ES-I3 (cell line): ENCODE measurements around the gene SNX32.

Experiments used
- H3K36me3 ChIP-seq: 2 replicates; pipeline ENCODE4 v1.6.1; 2013; ENCODE audit warnings: mild to moderate bottlenecking, low read length, control low read depth, moderate library complexity; ENCODE audit not compliant: insufficient read depth
- H3K4me1 ChIP-seq: 2 replicates; pipeline ENCODE4 v1.6.1; 2013; ENCODE audit warnings: mild to moderate bottlenecking, control low read depth, low read length; ENCODE audit not compliant: insufficient read depth
- H3K9ac ChIP-seq: 2 replicates; pipeline ENCODE4 v1.6.1; 2013; ENCODE audit warnings: low read depth, mild to moderate bottlenecking, low read length, moderate library complexity
- H3K9me3 ChIP-seq: 2 replicates; pipeline ENCODE4 v1.6.1; 2013; ENCODE audit warnings: mild to moderate bottlenecking, low read length, moderate library complexity; ENCODE audit not compliant: control insufficient read depth, insufficient read depth

The SNX32 gene

DNA sequence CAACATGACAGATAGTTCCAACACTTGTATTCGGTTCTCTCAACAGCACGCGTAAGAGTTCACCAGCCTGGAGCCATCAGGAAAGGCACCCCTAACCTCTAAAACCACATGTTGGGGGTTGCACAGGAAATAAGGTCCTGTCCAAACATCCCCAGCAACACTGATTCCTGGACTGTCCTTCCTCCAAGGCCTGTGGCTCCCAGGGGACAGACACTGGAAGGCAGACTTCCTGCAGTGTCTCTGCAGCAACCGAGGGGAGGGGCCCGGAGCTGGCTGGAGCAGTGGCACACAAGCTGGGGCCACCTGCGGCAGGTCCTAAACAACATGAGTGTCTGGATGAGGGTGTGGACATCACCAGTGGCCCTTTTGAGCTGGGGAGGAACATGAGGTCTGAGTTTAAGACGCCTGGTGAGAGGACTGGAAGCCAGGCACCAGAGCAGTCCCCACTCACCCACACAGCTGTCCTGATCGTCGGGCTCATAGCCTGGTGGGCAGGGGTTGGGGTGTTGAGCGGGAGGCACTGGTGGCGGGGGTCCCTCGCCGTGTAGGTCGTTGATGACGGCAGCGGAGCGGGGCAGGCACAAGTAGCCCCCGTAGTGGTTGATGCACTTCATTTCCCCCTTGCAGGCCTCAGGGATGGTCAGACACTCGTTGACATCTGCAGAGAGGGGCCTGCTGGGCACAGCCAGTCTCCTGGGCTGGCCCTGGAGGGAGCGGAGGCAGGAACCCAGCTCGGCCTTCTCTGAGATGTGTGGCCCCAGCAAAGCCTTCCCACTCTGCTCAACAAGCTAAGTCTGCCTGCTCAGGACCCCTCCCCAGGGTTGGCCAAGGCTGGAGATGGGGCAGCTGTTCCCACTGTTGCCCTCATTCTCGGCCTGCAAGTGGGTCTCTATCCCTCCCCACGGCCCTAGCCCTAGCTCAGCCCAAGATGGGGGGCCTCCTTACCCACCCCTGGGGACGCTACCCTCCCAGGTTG lies 37.2 kb downstream of the SNX32 start:
- H3K9ac ChIP-seq = no peak overlapping the region
- H3K4me1 ChIP-seq = no peaks in the 10 kb centered on the region
- H3K9me3 ChIP-seq = no peaks in the 10 kb centered on the region
- H3K36me3 ChIP-seq = peaks cover 6% of the 10 kb centered on the region; the same call in 1 of the 2 replicates

DNA sequence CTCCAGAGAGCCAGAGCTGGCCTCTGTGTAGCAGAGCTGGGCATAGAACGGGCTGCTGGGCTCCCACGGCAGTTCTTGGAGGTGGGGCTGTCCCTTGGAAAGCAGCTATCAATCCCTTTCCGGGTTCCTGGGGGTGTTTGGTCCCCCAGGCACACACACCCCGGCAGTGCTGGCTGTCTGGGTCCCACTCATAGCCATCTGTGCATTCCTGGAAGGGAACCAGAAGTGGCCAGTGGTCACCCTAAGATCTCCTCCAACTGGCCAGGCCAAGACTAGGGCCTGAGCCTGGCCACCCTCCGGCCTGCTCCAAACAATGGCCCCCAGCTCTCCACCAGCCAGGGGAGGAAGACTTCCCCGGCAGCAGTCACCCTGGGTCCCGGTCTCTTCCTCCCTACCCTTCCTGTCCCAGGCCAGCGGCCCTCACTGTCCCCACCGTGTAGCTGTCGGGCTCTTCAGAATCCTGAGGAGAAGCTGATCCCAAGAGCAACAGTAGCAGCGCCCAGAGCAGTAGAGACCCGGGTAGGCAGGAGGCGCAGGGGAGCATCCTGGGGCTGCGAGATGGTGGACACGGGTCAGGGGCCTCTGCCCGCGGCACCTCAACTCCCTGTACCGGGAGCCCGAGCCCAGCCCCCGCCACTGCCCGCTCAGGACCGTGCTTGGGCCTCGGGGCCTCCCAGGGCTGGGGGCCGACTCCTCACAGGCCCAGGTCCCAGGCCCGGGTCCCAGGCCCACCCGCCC lies 38.2 kb downstream of the SNX32 start:
- peak overlapping the region; percentile 30 for H3K9ac ChIP-seq
- H3K36me3 ChIP-seq = peaks cover 6% of the 10 kb centered on the region; the same call in 1 of the 2 replicates
- no peaks in the 10 kb centered on the region for H3K9me3 ChIP-seq
- no peaks in the 10 kb centered on the region for H3K4me1 ChIP-seq

GRCh38 chr11:65872586-65873317 lies 39.0 kb downstream of the SNX32 start, which contains the start of gene EFEMP2:
Gene EFEMP2, minus strand, starts transcription at chr11:65872800. Its CDS starts 446 bp downstream, at chr11:65872354.
- no peaks in the 10 kb centered on the region for H3K4me1 ChIP-seq
- no peaks in the 10 kb centered on the region for H3K9me3 ChIP-seq
- H3K9ac ChIP-seq = peak within 1 kb of the TSS; percentile 69
- peaks cover 6% of the 10 kb centered on the region; the same call in 1 of the 2 replicates for H3K36me3 ChIP-seq

- Histone ChIP-seq H3K9ac (peak overlapping the region; percentile 69; the same call in 1 of the 2 replicates), H3K4me1 (no peaks in the 10 kb centered on the region), H3K9me3 (no peaks in the 10 kb centered on the region), H3K36me3 (peaks cover 6% of the 10 kb centered on the region; the same call in 1 of the 2 replicates)
These were observed 39.8 kb downstream of the SNX32 start for GRCh38 chr11:65873318-65874156.

DNA sequence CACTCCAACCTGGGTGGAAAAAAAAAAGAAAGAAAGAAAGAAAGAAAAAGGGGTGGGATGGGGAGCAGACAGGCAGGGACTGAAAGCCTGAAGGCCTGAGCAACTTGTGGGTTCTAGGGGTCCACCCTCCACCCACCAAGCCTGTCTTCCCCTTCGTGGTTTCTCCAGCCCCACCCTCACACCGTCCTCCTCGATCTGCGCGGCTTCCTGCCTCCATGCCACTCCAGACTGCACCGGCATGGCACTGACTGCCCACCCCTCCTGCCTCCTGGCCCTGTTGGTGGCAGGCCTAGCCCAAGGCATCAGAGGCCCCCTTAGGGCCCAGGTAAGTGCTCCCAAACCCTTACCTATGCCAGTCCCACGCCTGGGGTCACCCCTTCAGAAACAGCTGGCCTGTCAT lies 45.9 kb downstream of the SNX32 start, which contains the start of gene CTSW:
Gene CTSW, plus strand, starts transcription at position 221 of the 400 bp plus-strand sequence. Its CDS starts 18 bp downstream, at position 239.
- no peak within 1 kb of the TSS for H3K9ac ChIP-seq
- no peaks in the 10 kb centered on the region for H3K9me3 ChIP-seq
- H3K4me1 ChIP-seq = peaks cover 3% of the 10 kb centered on the region; the same call in 1 of the 2 replicates
- peaks cover 11% of the 10 kb centered on the region for H3K36me3 ChIP-seq

DNA sequence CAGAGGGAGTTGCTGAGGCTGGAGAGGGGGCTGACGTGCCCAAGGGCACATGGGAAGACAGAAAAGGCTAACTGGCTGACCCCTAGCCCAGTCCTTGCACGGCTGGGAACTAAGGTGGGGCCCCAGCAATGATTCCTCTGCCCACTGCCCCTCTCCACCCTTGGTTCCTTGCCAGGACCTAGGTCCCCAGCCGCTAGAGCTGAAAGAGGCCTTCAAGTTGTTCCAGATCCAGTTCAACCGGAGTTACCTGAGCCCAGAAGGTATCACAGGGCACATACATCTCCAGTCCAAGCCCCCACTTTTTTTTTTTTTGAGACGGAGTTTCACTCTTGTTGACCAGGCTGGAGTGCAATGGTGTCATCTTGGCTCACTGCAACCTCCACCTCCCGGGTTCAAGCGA lies 46.3 kb downstream of the SNX32 start:
- H3K4me1 ChIP-seq = peaks cover 3% of the 10 kb centered on the region; the same call in 1 of the 2 replicates

DNA sequence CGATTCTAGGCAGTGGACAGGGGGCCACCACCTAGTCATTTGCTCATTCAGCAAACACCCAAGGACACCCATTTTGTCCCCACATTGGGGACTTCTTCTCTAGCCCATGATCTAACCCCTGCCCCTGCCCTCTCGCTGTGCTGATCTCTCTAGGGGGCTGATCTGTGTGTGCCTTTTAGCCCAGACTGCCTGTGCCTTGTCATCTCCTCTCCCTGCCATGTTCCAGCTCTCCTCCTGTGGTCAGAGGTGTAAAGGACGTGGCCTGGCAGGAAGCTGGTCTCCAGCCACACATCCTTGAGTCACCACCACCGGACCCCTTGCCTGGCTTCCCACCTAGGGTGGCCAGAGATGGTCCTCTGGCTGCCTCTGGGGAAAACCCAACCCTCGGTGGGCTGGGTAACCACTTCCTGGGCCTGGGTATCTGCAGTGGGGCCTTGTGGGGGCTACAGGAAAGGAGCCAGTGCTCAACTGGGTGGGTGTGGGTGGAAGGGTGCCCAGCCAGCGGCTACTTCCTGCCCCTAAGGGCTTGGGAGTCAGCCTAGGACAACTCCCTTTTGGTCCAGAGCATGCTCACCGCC lies 47.2 kb downstream of the SNX32 start:
- peaks cover 3% of the 10 kb centered on the region; the same call in 1 of the 2 replicates for H3K4me1 ChIP-seq
- H3K9me3 ChIP-seq = no peaks in the 10 kb centered on the region
- H3K9ac ChIP-seq = no peak overlapping the region
- H3K36me3 ChIP-seq = peaks cover 19% of the 10 kb centered on the region

More for the DNA sequence above, 46.3 kb downstream of the SNX32 start:
- Histone ChIP-seq H3K9ac (no peak overlapping the region), H3K36me3 (peaks cover 15% of the 10 kb centered on the region), H3K9me3 (no peaks in the 10 kb centered on the region)

DNA sequence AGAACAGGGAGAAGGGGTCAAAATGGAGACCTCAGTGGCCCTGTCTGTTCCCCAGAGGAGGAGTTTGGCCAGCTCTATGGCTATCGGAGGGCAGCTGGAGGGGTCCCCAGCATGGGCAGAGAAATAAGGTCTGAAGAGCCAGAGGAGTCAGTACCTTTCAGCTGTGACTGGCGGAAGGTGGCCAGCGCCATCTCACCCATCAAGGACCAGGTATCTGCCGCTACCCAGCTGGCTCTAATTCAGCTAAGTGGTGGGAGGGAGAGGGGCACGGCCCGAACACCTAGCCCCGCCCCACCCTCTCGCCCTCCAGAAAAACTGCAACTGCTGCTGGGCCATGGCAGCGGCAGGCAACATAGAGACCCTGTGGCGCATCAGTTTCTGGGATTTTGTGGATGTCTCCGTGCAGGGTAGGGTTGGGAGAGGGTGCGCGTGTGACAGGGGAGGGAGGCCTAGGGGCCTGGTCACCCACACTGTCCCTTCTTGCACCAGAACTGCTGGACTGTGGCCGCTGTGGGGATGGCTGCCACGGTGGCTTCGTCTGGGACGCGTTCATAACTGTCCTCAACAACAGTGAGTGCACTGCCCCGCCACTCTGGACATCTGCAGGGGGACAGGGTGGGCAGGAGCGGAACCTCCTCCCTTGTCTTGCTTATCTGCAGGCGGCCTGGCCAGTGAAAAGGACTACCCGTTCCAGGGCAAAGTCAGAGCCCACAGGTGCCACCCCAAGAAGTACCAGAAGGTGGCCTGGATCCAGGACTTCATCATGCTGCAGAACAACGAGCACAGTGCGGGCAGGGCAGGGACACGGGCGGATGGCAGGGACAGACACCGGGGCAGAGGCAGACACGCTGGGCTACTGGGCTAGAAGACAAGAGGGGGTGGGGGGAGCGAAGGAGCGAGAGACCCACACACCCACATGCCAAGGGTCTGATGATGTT lies 48.6 kb downstream of the SNX32 start:
- H3K4me1 ChIP-seq = peaks cover 4% of the 10 kb centered on the region
- peaks cover 26% of the 10 kb centered on the region for H3K36me3 ChIP-seq
- H3K9me3 ChIP-seq = no peaks in the 10 kb centered on the region
- no peak overlapping the region for H3K9ac ChIP-seq

DNA sequence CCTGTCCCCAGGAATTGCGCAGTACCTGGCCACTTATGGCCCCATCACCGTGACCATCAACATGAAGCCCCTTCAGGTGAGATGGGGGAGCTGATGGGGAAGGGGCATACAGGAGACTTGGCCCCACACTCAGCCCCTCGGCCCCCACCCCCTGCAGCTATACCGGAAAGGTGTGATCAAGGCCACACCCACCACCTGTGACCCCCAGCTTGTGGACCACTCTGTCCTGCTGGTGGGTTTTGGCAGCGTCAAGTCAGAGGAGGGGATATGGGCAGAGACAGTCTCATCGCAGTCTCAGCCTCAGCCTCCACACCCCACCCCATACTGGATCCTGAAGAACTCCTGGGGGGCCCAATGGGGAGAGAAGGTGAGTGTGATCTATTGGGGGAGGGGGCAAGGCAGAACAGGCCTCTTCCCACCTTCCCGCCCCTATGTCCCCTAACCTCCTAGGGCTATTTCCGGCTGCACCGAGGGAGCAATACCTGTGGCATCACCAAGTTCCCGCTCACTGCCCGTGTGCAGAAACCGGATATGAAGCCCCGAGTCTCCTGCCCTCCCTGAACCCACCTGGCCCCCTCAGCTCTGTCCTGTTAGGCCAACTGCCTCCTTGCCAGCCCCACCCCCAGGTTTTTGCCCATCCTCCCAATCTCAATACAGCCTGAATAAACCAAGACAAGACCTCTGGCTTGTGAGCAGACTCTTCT lies 49.4 kb downstream of the SNX32 start:
- H3K4me1 ChIP-seq = peaks cover 6% of the 10 kb centered on the region
- peaks cover 26% of the 10 kb centered on the region for H3K36me3 ChIP-seq
- no peak overlapping the region for H3K9ac ChIP-seq
- no peaks in the 10 kb centered on the region for H3K9me3 ChIP-seq

- H3K36me3 ChIP-seq = peaks cover 26% of the 10 kb centered on the region
- peaks cover 6% of the 10 kb centered on the region for H3K4me1 ChIP-seq
- no peak overlapping the region for H3K9ac ChIP-seq
- H3K9me3 ChIP-seq = no peaks in the 10 kb centered on the region
These were observed 50.3 kb downstream of the SNX32 start for GRCh38 chr11:65883786-65884715.

DNA sequence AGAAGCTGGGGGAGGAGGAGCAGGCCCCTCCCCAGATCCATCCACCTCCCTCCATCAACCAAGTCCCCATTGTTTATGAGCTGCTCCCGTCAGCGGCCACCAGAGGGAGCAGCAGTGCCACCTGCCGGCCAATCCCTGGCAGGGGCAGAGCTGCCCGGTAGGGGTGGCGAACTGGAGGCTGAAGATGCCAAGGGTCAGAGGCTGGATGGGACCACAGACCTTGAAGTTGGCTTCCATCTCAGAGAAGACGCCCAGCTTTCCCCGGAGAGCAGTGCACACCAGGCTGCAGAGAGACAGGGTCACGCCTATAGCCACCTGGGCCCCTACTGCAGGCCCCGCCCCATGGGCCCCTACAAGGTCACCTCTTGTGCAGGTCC lies 50.9 kb downstream of the SNX32 start:
- H3K36me3 ChIP-seq = peaks cover 26% of the 10 kb centered on the region
- peaks cover 8% of the 10 kb centered on the region for H3K4me1 ChIP-seq
- no peaks in the 10 kb centered on the region for H3K9me3 ChIP-seq
- H3K9ac ChIP-seq = no peak overlapping the region
